Left forelimb (tissue), 1 donor: Measurements from ENCODE around the gene CASTOR1.

Experiments used
- DNase-seq: peaks from one replicate; pipeline ENCODE4 v3.0.0-alpha.2; 2018; ENCODE audit warnings: low spot score

Gene CASTOR1

GRCh38 chr22:30263883-30264282, 25.4 kb downstream of the CASTOR1 start:
- no peak for DNase-seq

- peak; percentile 86 for DNase-seq
Observed at GRCh38 chr22:30262917-30263741, 26.2 kb downstream of the CASTOR1 start.

- DNase-seq, result no peak
Observed at GRCh38 chr22:30262112-30262511, 27.2 kb downstream of the CASTOR1 start.

DNA sequence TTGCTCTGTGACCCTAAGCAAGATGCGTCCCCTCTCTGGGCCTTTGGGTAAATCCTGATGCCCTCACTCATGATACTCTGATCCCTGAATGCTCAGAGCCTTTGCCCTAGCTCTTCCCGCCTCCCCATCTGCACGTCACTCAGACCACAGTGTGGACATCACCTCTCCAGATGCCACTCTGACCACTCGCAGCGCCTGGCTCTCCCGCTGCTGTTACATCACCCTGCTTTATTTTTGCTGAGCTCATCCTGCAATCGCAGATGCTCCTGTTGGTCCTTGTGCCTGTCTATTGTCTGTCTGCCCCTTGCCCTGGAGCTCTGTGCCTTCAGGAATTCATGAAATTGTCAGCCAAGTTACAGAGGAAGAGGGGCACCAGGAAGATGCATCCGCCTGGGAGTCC, 28.2 kb downstream of the CASTOR1 start:
- no peak for DNase-seq

- no peak for DNase-seq
Observed at GRCh38 chr22:30260682-30261081, 28.6 kb downstream of the CASTOR1 start.

- no peak for DNase-seq
Observed at GRCh38 chr22:30260276-30260675, 29.0 kb downstream of the CASTOR1 start.

GRCh38 chr22:30254314-30254713, 35.0 kb downstream of the CASTOR1 start:
- DNase-seq, result no peak

DNA sequence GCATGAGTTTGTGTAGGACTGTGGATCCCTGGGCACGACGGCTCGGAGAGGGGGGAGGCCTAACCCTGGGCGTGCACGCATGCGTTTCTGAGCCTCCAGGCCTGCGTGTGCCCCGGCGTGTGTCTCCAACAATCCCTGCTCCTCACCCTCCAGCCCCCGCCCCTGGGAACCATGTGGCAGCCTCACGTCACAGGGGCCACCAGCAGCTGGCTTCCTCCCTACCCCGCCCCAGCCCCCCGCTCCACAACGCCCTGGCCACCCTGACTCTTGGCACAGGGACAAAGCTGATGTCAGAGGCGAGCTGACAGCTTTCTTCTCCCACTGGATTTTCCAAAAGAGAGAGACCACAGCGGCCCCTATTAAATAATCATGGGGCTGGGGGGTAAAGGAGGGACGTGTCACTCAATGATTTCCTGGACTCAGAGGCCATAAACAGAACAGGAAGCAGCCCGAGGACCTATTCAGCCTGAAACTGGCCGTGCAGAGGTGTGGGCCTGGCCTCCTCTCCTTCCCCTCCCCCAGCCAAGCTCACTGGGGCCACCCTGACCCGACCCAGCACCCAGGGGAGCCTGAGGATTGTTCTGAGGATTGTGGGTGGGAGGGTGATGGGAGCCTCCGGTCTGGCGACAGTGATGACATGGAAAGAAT, 36.0 kb downstream of the CASTOR1 start:
- DNase-seq, result no peak

DNA sequence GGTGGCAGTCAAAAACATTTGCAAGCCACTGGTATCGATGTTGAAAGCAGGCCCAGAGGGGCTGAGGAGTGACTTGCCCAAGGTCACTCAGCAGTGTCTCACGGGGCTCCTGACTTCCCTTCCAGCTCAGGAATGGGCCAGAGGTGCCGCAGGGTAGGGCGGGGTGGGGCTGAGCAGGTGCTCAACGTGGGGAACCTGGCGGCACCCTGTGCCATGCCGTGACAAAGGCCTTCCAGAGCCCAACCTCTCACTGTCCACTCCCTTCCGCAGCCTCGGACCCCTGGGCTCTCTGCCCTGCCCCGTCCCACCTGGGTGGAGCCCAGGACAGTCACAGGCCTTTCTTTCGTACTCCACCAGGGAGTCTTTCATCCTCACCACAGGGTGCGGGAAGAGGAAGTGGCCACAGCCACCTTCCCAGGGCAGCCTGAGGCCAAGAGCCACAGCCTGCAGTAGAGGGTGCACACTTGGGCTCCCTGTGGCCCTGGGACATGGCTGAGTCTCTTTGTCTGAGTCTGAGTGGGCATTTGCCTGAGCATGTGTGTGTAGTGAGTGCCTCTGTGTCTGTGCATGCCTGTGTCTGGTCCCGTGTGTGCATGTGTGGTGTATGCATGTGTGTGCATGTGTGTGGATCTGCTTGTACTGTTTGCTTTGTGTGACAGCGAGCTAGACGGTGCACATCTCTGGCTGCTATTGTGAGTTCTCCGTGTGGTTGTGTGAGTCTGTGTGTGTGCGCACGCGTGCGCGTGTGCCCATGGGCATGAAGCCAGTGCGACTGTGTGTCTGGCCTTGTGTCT, 36.7 kb downstream of the CASTOR1 start:
- DNase-seq, result no peak

GRCh38 chr22:30251711-30252110, 37.6 kb downstream of the CASTOR1 start:
- no peak for DNase-seq

- no peak for DNase-seq
Observed at GRCh38 chr22:30250661-30251267, 38.5 kb downstream of the CASTOR1 start.

DNA sequence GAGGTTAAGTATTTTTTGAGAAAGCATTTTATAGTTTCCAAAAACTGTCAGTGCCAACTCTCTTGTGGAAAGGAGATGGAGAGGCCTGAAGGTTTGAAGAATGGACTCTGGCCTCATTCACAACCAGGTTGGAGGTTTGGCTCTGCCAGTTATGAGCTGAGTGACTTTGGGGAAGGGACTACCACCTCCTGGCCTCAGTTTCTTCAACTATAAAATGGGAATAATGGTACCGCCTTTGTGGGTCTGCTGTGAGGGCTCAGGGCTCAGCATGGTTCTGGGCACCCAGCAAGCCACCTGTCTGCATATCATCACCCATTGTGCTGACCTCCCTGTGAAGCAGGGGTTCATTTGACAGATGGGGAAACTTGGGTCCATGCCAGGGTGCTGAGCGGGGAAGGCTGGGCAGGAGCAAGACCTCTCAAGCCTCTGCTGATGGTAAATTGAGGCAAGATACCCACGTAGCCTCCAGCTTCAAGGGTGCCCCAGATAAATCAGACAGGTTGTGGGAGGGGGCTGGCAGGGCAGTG, 39.2 kb downstream of the CASTOR1 start:
- DNase-seq, result no peak

DNA sequence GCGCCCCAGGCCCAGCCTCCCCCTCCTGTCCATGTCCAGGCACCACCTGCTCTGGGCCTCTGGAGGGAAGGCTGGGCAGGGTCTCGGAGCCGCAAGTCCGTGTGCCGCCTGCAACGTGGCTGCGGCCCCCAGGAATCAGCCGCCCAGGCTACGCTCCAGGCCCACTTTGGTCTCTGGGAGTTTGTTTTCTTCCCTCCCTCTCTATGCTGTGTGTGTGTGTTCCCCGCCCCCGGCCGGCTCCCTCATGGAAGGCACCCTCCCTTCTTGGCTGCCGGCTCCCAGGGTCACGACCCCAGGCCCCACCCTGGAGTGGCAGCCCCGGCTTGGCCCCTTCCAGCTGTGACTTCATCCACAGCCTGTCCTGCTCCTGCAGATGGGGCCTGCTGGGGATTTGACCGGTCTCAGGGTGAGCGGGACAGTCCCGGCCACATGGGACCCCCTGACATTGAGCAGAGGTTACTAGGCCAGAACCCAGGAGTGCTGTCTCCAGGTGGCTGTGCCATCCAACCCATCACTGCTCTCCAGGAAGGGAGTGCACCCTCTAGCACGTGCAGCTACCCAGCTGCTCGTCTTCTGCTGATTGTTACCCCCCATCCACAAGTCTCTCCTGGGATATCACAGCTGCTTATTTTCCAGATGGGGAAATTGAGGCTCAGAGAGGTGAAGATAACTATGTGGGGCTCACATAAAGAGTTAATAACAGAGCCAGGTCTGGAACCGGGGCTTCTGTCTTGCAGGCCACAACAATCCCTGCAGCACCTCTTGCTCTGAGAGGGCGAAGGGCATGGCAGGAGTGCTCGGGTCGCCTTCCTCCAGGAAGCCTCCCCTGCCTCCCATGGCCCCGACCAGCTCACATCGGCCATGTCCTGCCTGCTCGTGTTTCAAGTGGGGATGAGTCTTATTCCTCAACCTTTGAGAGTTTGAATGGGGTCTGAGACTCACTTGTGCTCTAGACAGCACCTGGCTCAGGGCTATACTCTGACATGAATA, 40.0 kb downstream of the CASTOR1 start:
- no peak for DNase-seq

DNA sequence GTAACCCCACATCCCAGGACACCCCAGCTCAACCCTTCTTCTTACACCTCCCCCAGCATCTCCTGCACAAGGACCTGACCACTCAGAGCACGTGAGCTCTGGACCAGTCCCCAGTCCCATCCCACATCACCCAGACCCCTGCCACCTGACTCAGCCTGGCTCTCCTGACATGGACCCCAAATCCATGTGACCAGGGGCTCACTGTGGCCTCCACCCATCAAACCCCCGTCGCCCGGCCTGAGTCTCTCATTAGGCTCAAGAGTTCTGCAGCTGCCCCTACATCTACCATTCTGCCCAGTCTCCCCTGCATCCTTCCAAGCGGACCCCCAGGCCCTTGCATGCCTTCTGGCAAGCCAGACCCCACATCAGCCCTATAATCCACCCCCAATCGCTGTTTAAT, 40.8 kb downstream of the CASTOR1 start:
- DNase-seq, result no peak

- no peak for DNase-seq
Observed at GRCh38 chr22:30247974-30248373, 41.3 kb downstream of the CASTOR1 start.

- DNase-seq, result no peak
Observed at GRCh38 chr22:30247561-30247960, 41.7 kb downstream of the CASTOR1 start.

DNA sequence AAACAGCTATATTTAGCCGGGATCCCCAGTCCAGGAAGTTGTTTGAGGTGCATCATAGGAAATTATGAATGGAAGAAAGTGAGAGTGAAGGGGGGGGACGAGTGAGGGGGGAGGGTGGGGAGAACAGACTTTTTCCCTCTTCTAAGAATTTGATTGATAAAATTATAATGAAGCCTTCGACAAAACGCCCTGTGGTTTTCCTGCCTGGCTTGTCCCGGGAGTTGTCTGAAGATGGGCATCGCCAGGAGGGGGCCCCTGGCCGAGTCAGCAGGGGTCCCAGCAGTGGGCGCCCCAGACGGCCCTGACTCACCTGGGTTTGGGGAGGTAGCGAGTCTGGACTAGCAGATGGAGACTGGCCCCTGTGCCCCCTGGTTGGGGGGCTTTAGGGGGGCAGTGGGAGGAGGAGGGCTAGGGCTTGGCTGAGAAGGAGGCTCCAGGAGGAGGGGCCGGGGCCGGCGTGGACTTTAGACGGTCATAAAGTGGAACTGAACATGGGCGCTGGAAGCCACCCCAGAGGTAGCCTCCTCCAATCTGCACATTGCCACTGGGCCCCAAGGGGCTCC, 42.4 kb downstream of the CASTOR1 start:
- no peak for DNase-seq

DNA sequence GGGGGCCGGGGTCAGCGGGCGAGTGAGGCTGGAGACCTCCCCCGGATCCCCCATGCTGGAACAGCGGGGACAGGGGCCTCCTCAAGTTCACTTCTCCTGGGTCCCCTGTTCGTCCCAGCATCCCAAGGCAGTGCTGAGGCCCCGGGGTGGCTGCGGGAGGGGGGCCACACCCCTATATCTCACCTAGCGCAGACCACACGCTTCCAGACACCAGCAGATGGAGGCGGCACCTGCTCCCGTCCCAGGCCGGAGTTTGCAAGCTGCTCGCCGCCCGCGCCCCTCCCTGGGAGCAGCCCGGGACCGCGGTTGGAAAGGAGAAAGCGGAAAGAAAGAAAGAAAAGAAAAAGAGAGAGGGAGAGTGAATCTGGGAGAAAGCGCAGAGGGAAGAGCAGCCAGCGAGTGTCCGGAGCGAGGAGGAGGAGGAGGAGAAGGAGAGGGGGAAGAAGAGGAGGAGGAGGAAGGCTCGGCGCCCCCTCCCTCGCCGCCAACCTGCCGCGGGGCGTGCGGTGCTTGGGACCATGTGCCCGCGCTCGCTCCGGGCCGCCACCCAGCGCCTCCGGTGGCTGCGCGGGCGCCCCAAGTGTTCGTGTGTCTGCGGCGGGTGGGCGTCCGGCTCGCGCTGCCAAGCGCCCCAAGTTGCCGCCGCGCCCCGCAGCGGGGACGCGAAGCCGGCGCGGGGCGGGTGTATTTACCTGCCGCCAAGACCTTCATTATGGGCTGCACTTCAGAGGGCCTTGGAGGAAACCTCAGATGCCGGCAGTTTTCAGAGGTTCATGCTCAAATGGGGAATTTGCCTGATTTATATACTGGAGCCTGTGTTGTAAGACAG, 43.1 kb downstream of the CASTOR1 start, which contains the start of gene LIF:
TSS of gene LIF (minus strand) at position 775 of the 829 bp plus-strand sequence. CDS start at position 711, 64 bp downstream.
- DNase-seq, result no peak

DNA sequence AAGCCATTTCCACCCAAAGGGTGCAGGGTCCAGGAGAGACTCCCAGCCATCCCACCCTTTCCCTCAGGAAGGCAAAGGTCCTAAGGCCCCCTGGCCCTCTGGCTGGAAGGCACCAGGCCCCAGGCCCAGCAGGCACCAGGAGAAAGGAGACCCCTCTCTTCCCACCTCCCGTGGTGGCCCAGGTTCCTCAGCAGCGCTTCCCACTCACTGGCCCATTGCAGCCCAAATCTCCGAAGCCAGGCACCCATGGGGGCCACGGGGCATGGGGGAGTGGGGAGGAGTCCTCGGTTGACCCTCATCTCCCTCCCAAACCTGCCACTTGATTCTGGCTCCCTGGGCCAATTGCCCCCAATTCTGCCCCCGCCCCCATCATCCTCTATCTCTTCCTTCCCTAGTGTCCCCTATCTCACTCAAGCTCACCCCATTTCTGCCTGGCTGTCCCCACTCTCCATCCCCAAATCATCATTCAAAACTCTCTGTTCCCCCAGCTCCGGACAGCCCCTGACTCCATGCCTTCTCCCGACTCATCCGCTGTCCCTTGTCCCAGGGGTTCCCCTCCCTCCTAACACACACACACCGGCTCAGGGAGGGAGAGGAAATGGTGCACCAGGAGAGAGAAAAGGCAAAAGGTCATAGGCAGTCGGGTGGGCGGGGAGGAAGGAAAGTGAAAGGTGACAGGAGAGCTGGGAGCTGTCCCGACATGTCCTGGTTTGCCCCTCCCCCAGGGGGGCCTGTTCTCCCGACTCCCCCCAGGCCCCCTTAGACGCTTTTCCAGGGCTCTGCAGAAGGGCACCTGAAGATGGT, 43.9 kb downstream of the CASTOR1 start:
- DNase-seq, result no peak
